ENCODE data around the gene PLCB3. TPM values are rescaled to one million over a fixed set of nuclear protein-coding genes. Genes with fewer than 3 reads are reported as not detected.

Gene PLCB3
- total and polyA plus RNA-seq, 2 of the 13 experiments (the other 11 are each of a cell fraction or from before 2014, with no cell fraction given), result 7.5 to 13.8 TPM

DNA sequence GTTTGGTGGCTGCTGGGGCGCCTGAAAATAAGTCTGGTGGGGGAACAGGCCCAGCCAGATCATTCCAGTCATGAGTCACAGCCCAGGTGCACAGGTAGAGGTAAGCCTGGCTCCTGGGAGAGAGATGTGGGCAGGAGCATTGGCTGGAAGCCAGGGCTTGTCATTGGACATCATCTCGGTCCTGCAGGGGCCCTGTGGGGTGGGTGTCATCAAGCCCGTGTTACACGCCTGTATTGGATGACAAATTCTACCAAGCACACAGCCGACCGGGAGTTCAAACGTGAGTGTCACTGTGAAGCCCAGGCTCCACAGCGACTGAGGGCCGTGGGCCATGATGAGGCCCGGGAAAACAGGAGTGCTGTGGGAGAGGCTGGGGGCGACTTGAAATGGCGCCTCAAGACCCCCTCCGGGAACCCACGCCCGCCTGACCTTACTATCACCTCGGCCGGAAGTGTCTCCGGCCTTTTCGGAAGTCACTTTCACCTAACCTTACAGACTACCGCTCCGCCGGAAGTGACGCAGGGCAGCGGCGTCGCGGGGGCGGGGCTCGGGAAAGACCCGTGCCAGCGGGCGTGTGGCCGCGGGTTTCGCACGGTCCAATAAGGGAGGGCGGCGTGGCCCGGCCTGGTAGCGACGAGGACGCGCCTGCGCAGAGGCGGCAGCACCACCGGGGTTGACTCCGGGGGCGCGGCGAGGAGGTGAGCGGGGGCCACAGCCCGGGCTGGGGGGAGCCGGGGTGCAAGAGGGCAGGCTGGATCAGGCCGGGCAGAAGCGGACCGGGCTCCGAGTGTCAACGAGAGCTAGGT is 10.7 kb upstream of the PLCB3 start, which contains the start of gene FKBP2 (continued):
- TF ChIP-seq ZNF776 (CRISPR knock-in tag; IDR thresholded peaks at IDR 0.05) (peak; percentile 69; the same call in 1 of the 2 replicates), CCAR2 (optimal IDR thresholded peaks at IDR 0.05; ENCODE audit: low read depth, low read length) (no peak), MEIS1 (CRISPR knock-in tag; IDR thresholded peaks at IDR 0.05; ENCODE audit: borderline replicate concordance) (no peak), SP5 (CRISPR knock-in tag; IDR thresholded peaks at IDR 0.05; ENCODE audit: borderline replicate concordance, low read depth) (no peak), ZNF576 (CRISPR knock-in tag; IDR thresholded peaks at IDR 0.05) (no peak), ZNF263 (CRISPR knock-in tag; IDR thresholded peaks at IDR 0.05) (0 out of 2 replicates have a peak, but pooled peaks have one; percentile 28), DNMT3B (CRISPR knock-in tag; conservative IDR thresholded peaks at IDR 0.05) (no peak), NR2F6 (IDR thresholded peaks at IDR 0.05) (no peak; the same call in 1 of the 2 replicates), NR2F6 (CRISPR knock-in tag; IDR thresholded peaks at IDR 0.05) (peak; percentile 67), ZNF83 (CRISPR knock-in tag; IDR thresholded peaks at IDR 0.05; ENCODE audit: borderline replicate concordance) (no peak), ZBTB20 (CRISPR knock-in tag; IDR thresholded peaks at IDR 0.05; ENCODE audit: borderline replicate concordance, low read depth) (no peak), HIVEP1 (CRISPR knock-in tag; IDR thresholded peaks at IDR 0.05) (peak; percentile 94), MAZ (IDR thresholded peaks at IDR 0.05; ENCODE audit: borderline replicate concordance, low read depth, low read length) (no peak), MAZ (CRISPR knock-in tag; IDR thresholded peaks at IDR 0.05; ENCODE audit: low read depth) (no peak), ZNF335 (CRISPR knock-in tag; IDR thresholded peaks at IDR 0.05) (peak; percentile 39; the same call in 1 of the 2 replicates), HDAC1 (CRISPR knock-in tag; IDR thresholded peaks at IDR 0.05) (peak; percentile 74), ARNTL (CRISPR knock-in tag; IDR thresholded peaks at IDR 0.05) (peak; percentile 91), RXRA (CRISPR knock-in tag; IDR thresholded peaks at IDR 0.05) (peak; percentile 81), TBL1XR1 (IDR thresholded peaks at IDR 0.05; ENCODE audit: borderline replicate concordance, low read length, partially characterized antibody) (no peak), FOXC1 (CRISPR knock-in tag; IDR thresholded peaks at IDR 0.05; ENCODE audit: borderline replicate concordance) (no peak; the same call in 1 of the 2 replicates), ATM (IDR thresholded peaks at IDR 0.05; ENCODE audit: borderline replicate concordance) (no peak)
- TF ChIP-seq, protein P1, sequence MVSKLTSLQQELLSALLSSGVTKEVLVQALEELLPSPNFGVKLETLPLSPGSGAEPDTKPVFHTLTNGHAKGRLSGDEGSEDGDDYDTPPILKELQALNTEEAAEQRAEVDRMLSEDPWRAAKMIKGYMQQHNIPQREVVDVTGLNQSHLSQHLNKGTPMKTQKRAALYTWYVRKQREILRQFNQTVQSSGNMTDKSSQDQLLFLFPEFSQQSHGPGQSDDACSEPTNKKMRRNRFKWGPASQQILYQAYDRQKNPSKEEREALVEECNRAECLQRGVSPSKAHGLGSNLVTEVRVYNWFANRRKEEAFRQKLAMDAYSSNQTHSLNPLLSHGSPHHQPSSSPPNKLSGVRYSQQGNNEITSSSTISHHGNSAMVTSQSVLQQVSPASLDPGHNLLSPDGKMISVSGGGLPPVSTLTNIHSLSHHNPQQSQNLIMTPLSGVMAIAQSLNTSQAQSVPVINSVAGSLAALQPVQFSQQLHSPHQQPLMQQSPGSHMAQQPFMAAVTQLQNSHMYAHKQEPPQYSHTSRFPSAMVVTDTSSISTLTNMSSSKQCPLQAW (CRISPR knock-in tag; IDR thresholded peaks at IDR 0.05), result peak; percentile 93
- TF ChIP-seq, protein P2, sequence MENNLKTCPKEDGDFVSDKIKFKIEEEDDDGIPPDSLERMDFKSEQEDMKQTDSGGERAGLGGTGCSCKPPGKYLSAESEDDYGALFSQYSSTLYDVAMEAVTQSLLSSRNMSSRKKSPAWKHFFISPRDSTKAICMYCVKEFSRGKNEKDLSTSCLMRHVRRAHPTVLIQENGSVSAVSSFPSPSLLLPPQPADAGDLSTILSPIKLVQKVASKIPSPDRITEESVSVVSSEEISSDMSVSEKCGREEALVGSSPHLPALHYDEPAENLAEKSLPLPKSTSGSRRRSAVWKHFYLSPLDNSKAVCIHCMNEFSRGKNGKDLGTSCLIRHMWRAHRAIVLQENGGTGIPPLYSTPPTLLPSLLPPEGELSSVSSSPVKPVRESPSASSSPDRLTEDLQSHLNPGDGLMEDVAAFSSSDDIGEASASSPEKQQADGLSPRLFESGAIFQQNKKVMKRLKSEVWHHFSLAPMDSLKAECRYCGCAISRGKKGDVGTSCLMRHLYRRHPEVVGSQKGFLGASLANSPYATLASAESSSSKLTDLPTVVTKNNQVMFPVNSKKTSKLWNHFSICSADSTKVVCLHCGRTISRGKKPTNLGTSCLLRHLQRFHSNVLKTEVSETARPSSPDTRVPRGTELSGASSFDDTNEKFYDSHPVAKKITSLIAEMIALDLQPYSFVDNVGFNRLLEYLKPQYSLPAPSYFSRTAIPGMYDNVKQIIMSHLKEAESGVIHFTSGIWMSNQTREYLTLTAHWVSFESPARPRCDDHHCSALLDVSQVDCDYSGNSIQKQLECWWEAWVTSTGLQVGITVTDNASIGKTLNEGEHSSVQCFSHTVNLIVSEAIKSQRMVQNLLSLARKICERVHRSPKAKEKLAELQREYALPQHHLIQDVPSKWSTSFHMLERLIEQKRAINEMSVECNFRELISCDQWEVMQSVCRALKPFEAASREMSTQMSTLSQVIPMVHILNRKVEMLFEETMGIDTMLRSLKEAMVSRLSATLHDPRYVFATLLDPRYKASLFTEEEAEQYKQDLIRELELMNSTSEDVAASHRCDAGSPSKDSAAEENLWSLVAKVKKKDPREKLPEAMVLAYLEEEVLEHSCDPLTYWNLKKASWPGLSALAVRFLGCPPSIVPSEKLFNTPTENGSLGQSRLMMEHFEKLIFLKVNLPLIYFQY (CRISPR knock-in tag; IDR thresholded peaks at IDR 0.05; ENCODE audit: borderline replicate concordance), result no peak
- TF ChIP-seq, protein P3, sequence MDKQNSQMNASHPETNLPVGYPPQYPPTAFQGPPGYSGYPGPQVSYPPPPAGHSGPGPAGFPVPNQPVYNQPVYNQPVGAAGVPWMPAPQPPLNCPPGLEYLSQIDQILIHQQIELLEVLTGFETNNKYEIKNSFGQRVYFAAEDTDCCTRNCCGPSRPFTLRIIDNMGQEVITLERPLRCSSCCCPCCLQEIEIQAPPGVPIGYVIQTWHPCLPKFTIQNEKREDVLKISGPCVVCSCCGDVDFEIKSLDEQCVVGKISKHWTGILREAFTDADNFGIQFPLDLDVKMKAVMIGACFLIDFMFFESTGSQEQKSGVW (CRISPR knock-in tag; IDR thresholded peaks at IDR 0.05; ENCODE audit: borderline replicate concordance), result no peak
